Omental fat pad (tissue), 4 donors: Measurements from ENCODE around the gene SEPTIN14. TPM values are rescaled to one million over a fixed set of nuclear protein-coding genes. Genes with fewer than 3 reads are reported as not detected.
"Not testable (repeated sequence)": the region's sequence is repeated elsewhere in the genome, so short reads cannot be mapped to it uniquely, and the experiment has no call there.

Source experiments
- ATAC-seq: fragments of 150-250 bp; one replicate; pipeline ENCODE4 v1.9.1; 2016; ENCODE audit warnings: mild to moderate bottlenecking, moderate library complexity; ENCODE audit not compliant: low FRiP score
- DNase-seq: peaks from one replicate; pipeline ENCODE4 v3.0.0-alpha.2; 2019; ENCODE audit warnings: low spot score
- total RNA-seq, 4 donors: library from RNA; depleted of rRNA; stranded (reverse); fragments of >200 nt; gene quantifications; one replicate each; pipeline ENCODE4 v1.1.0, GENCODE V29; 2016
- TF ChIP-seq, protein P1 (sequence below), 3 donors: fragments of 450-650 bp; IDR thresholded peaks; one replicate each; pipeline ENCODE4 v1.5.1; 2016 to 2017; ENCODE audit warnings: antibody characterized with exemption in 3 of 3, mild to moderate bottlenecking in 3 of 3, moderate library complexity in 2 of 3

The SEPTIN14 gene
- total RNA-seq, 4 donors from 2014 or later = not detected

DNA sequence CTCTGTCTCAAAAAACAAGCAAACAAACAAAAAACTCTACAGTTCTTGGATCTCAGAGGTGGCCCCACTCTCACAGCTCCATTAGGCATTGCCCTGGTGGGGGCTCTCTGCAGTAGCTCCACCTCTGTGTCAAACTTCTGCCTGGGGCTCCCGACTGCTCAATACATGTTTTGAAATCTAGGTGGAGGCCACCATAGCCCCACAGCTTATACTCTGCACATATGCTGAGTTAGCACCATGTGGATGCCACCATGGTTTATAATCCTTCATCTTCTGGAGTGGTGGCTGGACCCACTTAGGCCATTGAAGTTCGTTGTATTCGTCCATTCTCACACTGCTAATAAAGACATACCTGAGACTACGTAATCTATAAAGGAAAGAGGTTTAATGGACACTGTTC, 78.4 kb downstream of the SEPTIN14 start:
- ATAC-seq (no peak), DNase-seq (no peak)
- TF ChIP-seq, protein P1, sequence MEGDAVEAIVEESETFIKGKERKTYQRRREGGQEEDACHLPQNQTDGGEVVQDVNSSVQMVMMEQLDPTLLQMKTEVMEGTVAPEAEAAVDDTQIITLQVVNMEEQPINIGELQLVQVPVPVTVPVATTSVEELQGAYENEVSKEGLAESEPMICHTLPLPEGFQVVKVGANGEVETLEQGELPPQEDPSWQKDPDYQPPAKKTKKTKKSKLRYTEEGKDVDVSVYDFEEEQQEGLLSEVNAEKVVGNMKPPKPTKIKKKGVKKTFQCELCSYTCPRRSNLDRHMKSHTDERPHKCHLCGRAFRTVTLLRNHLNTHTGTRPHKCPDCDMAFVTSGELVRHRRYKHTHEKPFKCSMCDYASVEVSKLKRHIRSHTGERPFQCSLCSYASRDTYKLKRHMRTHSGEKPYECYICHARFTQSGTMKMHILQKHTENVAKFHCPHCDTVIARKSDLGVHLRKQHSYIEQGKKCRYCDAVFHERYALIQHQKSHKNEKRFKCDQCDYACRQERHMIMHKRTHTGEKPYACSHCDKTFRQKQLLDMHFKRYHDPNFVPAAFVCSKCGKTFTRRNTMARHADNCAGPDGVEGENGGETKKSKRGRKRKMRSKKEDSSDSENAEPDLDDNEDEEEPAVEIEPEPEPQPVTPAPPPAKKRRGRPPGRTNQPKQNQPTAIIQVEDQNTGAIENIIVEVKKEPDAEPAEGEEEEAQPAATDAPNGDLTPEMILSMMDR (IDR thresholded peaks at IDR 0.05) = no peak

DNA sequence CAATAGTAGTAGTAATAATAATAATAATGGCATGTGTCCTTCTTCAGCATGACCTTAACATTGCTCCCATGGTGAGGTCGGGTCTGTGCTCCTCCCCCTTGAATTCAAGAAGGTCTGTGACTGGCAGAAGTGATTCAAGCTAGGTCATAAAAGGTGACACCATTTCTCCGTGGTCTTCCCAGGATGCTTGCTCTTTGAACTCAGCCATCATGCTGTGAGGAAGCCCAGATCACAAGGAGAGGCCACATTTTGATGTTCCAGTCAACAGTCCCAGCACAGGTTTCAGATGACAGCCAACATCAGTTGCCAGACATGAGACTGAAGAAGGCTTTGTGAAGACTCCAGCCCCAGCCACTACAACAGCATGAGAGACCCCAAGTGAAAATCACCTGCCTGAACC, 83.9 kb downstream of the SEPTIN14 start:
- DNase-seq (no peak), ATAC-seq (no peak)
- TF ChIP-seq, protein P1 (IDR thresholded peaks at IDR 0.05) = no peak

DNA sequence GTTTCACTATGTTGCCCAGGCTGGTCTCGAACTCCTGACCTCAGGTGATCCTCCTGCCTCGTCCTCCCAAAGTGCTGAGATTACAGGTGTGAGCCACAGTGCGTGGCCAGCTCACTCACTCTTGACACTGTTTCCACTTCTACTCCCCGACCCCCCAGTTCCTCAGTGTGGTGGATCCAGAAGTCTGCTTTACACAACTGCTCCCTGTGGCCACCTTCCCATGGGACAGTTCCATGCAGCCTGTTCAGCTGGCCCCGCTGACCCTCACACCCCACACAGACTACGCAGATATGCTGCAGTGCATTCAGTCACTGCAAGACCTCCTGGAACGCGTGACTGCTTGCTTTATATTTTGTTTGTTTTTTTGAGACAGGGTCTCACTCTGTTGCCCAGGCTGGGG, 86.4 kb downstream of the SEPTIN14 start:
- TF ChIP-seq, protein P1 (IDR thresholded peaks at IDR 0.05) = no peak
- ATAC-seq = no peak
- no peak for DNase-seq

DNA sequence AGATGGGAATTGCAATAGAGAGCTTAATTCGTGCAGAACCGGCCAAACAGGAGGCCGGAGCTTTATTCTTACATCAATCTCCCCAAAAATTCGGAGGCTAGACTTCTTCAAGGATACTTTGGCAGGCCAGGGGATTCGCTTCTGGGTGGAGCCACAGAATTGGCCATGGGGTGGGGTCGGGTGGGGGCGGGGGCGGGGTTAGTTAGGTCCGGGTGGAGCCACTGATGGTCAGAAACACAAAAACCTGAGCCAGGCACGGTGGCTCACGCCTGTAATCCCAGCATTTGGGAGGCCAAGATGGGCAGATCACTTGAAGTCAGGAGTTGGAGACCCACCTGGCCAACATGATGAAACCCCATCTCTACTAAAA, 87.5 kb downstream of the SEPTIN14 start:
- no peak for ATAC-seq
- TF ChIP-seq, protein P1 (IDR thresholded peaks at IDR 0.05) = no peak

DNA sequence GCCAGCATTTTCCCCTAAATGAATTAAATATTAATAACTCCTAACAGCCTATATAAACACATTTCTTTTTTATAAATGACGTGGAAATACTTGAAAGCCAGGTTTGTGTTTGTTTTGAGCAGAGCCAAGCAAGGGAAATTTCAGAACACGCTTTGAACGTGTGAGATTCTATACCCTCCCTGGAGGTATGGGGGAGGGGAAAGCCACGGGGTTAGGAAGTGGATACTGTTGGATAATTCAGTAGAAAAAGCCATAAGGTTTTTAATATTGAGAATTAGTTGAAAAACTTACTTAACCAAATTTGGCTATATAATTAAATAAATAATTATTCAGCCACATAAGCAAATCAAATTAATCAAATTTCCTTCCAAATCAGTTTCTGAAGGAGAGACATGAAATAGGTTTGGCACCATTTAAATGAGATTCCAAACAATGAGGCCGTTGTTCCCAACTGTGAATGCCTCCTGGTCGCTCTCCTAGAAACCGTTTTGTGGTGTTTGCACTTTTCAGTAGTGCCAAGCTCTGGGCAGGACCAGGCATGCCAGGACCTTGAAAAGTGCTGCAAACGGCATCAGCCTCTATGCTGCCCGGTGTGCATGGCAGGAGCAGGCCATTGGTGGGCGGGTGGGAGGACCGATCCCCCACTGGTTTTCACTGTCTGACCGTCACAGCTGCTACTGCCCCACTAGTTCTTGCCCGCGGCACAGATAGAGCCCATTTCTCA, 88.1 kb downstream of the SEPTIN14 start:
- ATAC-seq = no peak
- DNase-seq = no peak
- TF ChIP-seq, protein P1 (IDR thresholded peaks at IDR 0.05) = no peak

More for the DNA sequence above, 87.5 kb downstream of the SEPTIN14 start:
- DNase-seq = no peak

DNA sequence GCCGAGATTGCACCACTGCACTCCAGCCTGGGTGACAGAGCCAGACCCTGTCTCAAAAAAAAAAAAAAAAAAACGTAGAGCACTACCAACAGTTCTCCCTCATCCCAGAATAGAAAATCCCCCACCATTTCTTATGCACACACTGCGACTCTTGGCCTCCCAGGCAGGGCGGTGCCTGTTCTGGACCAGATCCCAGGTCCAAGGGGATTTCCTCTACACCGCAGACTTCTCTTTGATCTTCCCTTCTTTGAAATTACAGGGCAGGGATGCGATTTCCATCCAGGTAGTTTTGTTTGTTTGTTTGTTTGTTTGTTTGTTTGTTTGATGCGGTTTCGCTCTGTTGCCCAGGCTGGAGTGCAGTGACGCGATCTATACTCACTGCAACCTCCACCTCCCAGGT, 91.8 kb downstream of the SEPTIN14 start:
- DNase-seq = no peak
- ATAC-seq = no peak
- TF ChIP-seq, protein P1 (IDR thresholded peaks at IDR 0.05) = no peak

DNA sequence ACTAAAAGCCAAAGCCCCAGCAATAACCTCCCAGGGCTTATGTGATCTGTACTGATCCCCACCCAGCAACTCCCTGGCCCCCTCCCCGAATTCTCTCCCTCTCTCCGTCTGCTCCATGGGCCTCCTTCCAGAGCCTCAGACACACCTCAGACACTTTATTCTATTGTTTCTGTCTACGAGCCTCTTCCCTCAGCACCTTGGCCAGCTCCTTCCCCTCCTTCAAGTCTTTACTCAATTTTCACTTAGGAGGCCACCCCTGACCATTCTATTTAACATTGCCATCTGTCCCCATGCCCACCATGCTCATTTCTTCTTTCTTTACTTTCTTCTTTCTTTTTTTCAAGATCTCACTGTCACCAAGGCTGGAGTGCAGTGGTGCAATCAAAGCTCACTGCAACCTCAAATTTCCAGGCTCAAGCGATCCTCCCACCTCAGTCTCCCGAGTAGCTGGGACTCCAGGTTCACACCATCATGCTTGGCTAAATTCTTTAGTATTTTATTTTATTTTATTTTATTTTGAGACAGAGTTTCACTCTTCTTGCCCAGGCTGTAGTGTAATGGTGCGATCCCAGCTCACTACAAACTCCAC, 109.2 kb downstream of the SEPTIN14 start:
- DNase-seq, ATAC-seq: not testable (repeated sequence)

DNA sequence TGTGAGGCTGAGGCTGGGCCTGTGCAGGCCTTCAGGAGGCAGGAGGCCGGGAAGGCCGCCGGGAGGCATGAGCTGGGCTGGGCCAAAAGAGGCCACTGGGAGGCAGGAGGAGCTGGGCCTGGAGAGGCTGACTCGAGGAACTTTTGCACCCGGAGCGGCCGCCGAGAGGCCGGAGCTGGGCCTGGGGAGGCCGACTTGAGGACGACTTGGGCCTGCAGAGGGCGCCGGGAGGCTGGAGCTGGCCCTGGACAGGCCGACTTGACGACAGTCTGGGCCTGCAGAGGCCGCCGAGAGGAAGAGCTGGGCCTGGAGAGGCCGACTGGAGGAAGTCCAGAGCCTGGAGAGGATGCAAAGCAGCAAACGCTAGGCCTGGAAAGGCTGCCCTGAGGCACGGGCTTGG, 117.8 kb downstream of the SEPTIN14 start:
- DNase-seq, ATAC-seq: not testable (repeated sequence)
